Measurements from ENCODE around the gene FILIP1L.

Gene FILIP1L

GRCh38 chr3:100007313-100007712 lies 107.0 kb downstream of the FILIP1L start:
- Histone ChIP-seq H3K9ac (ENCODE audit: low read length) (no peak overlapping the region), H3K4me3 (ENCODE audit: low read depth, low read length) (no peak overlapping the region), H3K27me3 (ENCODE audit: control insufficient read depth, insufficient read depth, low read length) (no peaks in the 10 kb centered on the region), H3K27ac (ENCODE audit: low read depth, low read length) (no peak overlapping the region), H3K4me1 (ENCODE audit: control insufficient read depth, insufficient read depth, low read length) (peaks cover 14% of the 10 kb centered on the region), H3K9me3 (ENCODE audit: control insufficient read depth, insufficient read depth, low read depth, low read length) (no peaks in the 10 kb centered on the region), H3K36me3 (ENCODE audit: control insufficient read depth, insufficient read depth, low read length) (no peaks in the 10 kb centered on the region)

GRCh38 chr3:100006570-100007271 lies 107.6 kb downstream of the FILIP1L start:
- peaks cover 14% of the 10 kb centered on the region for H3K4me1 ChIP-seq (ENCODE audit: control insufficient read depth, insufficient read depth, low read length)
- H3K27me3 ChIP-seq (ENCODE audit: control insufficient read depth, insufficient read depth, low read length) = no peaks in the 10 kb centered on the region
- H3K9me3 ChIP-seq (ENCODE audit: control insufficient read depth, insufficient read depth, low read depth, low read length) = no peaks in the 10 kb centered on the region
- H3K4me3 ChIP-seq (ENCODE audit: low read depth, low read length) = no peak overlapping the region
- no peak overlapping the region for H3K27ac ChIP-seq (ENCODE audit: low read depth, low read length)
- no peaks in the 10 kb centered on the region for H3K36me3 ChIP-seq (ENCODE audit: control insufficient read depth, insufficient read depth, low read length)
- H3K9ac ChIP-seq (ENCODE audit: low read length) = no peak overlapping the region

- no peaks in the 10 kb centered on the region for H3K36me3 ChIP-seq (ENCODE audit: control insufficient read depth, insufficient read depth, low read length)
- H3K4me3 ChIP-seq (ENCODE audit: low read depth, low read length) = no peak overlapping the region
- H3K9me3 ChIP-seq (ENCODE audit: control insufficient read depth, insufficient read depth, low read depth, low read length) = no peaks in the 10 kb centered on the region
- H3K27ac ChIP-seq (ENCODE audit: low read depth, low read length) = no peak overlapping the region; the same call in 1 of the 2 replicates
- peaks cover 14% of the 10 kb centered on the region for H3K4me1 ChIP-seq (ENCODE audit: control insufficient read depth, insufficient read depth, low read length)
- no peaks in the 10 kb centered on the region for H3K27me3 ChIP-seq (ENCODE audit: control insufficient read depth, insufficient read depth, low read length)
- H3K9ac ChIP-seq (ENCODE audit: low read length) = no peak overlapping the region
Measured at GRCh38 chr3:100005665-100006393, 108.5 kb downstream of the FILIP1L start.

- Histone ChIP-seq H3K9me3 (ENCODE audit: control insufficient read depth, insufficient read depth, low read depth, low read length) (no peaks in the 10 kb centered on the region), H3K27me3 (ENCODE audit: control insufficient read depth, insufficient read depth, low read length) (no peaks in the 10 kb centered on the region), H3K27ac (ENCODE audit: low read depth, low read length) (no peak overlapping the region), H3K4me3 (ENCODE audit: low read depth, low read length) (no peak overlapping the region), H3K36me3 (ENCODE audit: control insufficient read depth, insufficient read depth, low read length) (no peaks in the 10 kb centered on the region), H3K4me1 (ENCODE audit: control insufficient read depth, insufficient read depth, low read length) (peaks cover 14% of the 10 kb centered on the region), H3K9ac (ENCODE audit: low read length) (no peak overlapping the region)
Measured at GRCh38 chr3:100004931-100005330, 109.4 kb downstream of the FILIP1L start.

- H3K4me3 ChIP-seq (ENCODE audit: low read depth, low read length) = no peak overlapping the region
- no peak overlapping the region for H3K9ac ChIP-seq (ENCODE audit: low read length)
- H3K27ac ChIP-seq (ENCODE audit: low read depth, low read length) = no peak overlapping the region
- no peaks in the 10 kb centered on the region for H3K36me3 ChIP-seq (ENCODE audit: control insufficient read depth, insufficient read depth, low read length)
- peaks cover 14% of the 10 kb centered on the region for H3K4me1 ChIP-seq (ENCODE audit: control insufficient read depth, insufficient read depth, low read length)
- H3K27me3 ChIP-seq (ENCODE audit: control insufficient read depth, insufficient read depth, low read length) = no peaks in the 10 kb centered on the region
- H3K9me3 ChIP-seq (ENCODE audit: control insufficient read depth, insufficient read depth, low read depth, low read length) = no peaks in the 10 kb centered on the region
Measured at GRCh38 chr3:100003609-100004503, 110.4 kb downstream of the FILIP1L start.

GRCh38 chr3:100002599-100003350 lies 111.5 kb downstream of the FILIP1L start:
- no peak overlapping the region for H3K9ac ChIP-seq (ENCODE audit: low read length)
- no peaks in the 10 kb centered on the region for H3K36me3 ChIP-seq (ENCODE audit: control insufficient read depth, insufficient read depth, low read length)
- no peaks in the 10 kb centered on the region for H3K9me3 ChIP-seq (ENCODE audit: control insufficient read depth, insufficient read depth, low read depth, low read length)
- H3K27ac ChIP-seq (ENCODE audit: low read depth, low read length) = no peak overlapping the region
- no peak overlapping the region for H3K4me3 ChIP-seq (ENCODE audit: low read depth, low read length)
- H3K27me3 ChIP-seq (ENCODE audit: control insufficient read depth, insufficient read depth, low read length) = no peaks in the 10 kb centered on the region
- H3K4me1 ChIP-seq (ENCODE audit: control insufficient read depth, insufficient read depth, low read length) = peaks cover 14% of the 10 kb centered on the region

GRCh38 chr3:100001526-100002270 lies 112.6 kb downstream of the FILIP1L start:
- Histone ChIP-seq H3K9ac (ENCODE audit: low read length) (no peak overlapping the region), H3K36me3 (ENCODE audit: control insufficient read depth, insufficient read depth, low read length) (no peaks in the 10 kb centered on the region), H3K27me3 (ENCODE audit: control insufficient read depth, insufficient read depth, low read length) (no peaks in the 10 kb centered on the region), H3K27ac (ENCODE audit: low read depth, low read length) (no peak overlapping the region), H3K4me3 (ENCODE audit: low read depth, low read length) (no peak overlapping the region), H3K4me1 (ENCODE audit: control insufficient read depth, insufficient read depth, low read length) (peaks cover 13% of the 10 kb centered on the region), H3K9me3 (ENCODE audit: control insufficient read depth, insufficient read depth, low read depth, low read length) (peaks cover 3% of the 10 kb centered on the region; the same call in 1 of the 2 replicates)

GRCh38 chr3:100001083-100001482 lies 113.2 kb downstream of the FILIP1L start:
- no peak overlapping the region for H3K9ac ChIP-seq (ENCODE audit: low read length)
- no peaks in the 10 kb centered on the region for H3K27me3 ChIP-seq (ENCODE audit: control insufficient read depth, insufficient read depth, low read length)
- H3K9me3 ChIP-seq (ENCODE audit: control insufficient read depth, insufficient read depth, low read depth, low read length) = peaks cover 3% of the 10 kb centered on the region; the same call in 1 of the 2 replicates
- H3K4me3 ChIP-seq (ENCODE audit: low read depth, low read length) = no peak overlapping the region
- no peaks in the 10 kb centered on the region for H3K36me3 ChIP-seq (ENCODE audit: control insufficient read depth, insufficient read depth, low read length)
- H3K4me1 ChIP-seq (ENCODE audit: control insufficient read depth, insufficient read depth, low read length) = peaks cover 7% of the 10 kb centered on the region
- H3K27ac ChIP-seq (ENCODE audit: low read depth, low read length) = no peak overlapping the region

- H3K27ac ChIP-seq (ENCODE audit: low read depth, low read length) = no peak overlapping the region
- no peaks in the 10 kb centered on the region for H3K36me3 ChIP-seq (ENCODE audit: control insufficient read depth, insufficient read depth, low read length)
- H3K4me3 ChIP-seq (ENCODE audit: low read depth, low read length) = no peak overlapping the region
- H3K9me3 ChIP-seq (ENCODE audit: control insufficient read depth, insufficient read depth, low read depth, low read length) = peaks cover 14% of the 10 kb centered on the region
- no peaks in the 10 kb centered on the region for H3K27me3 ChIP-seq (ENCODE audit: control insufficient read depth, insufficient read depth, low read length)
- H3K4me1 ChIP-seq (ENCODE audit: control insufficient read depth, insufficient read depth, low read length) = no peaks in the 10 kb centered on the region
- no peak overlapping the region for H3K9ac ChIP-seq (ENCODE audit: low read length)
Measured at GRCh38 chr3:99999536-99999935, 114.8 kb downstream of the FILIP1L start.

- Histone ChIP-seq H3K27ac (ENCODE audit: low read depth, low read length) (no peak overlapping the region), H3K4me3 (ENCODE audit: low read depth, low read length) (no peak overlapping the region), H3K9me3 (ENCODE audit: control insufficient read depth, insufficient read depth, low read depth, low read length) (peaks cover 29% of the 10 kb centered on the region), H3K9ac (ENCODE audit: low read length) (no peak overlapping the region), H3K4me1 (ENCODE audit: control insufficient read depth, insufficient read depth, low read length) (no peaks in the 10 kb centered on the region), H3K27me3 (ENCODE audit: control insufficient read depth, insufficient read depth, low read length) (no peaks in the 10 kb centered on the region), H3K36me3 (ENCODE audit: control insufficient read depth, insufficient read depth, low read length) (no peaks in the 10 kb centered on the region)
Measured at GRCh38 chr3:99997293-99997692, 117.0 kb downstream of the FILIP1L start.

Data from HUES6 (cell line).